NCI-H146 (cell line): ENCODE results near the gene MTHFD1.
"Not testable (repeated sequence)": the region's sequence is repeated elsewhere in the genome, so short reads cannot be mapped to it uniquely, and the experiment has no call there.

Experiments
- DNase-seq: peaks from one replicate; lab custom pipeline; 2025; lab: John Stamatoyannopoulos, UW

The MTHFD1 gene

DNA sequence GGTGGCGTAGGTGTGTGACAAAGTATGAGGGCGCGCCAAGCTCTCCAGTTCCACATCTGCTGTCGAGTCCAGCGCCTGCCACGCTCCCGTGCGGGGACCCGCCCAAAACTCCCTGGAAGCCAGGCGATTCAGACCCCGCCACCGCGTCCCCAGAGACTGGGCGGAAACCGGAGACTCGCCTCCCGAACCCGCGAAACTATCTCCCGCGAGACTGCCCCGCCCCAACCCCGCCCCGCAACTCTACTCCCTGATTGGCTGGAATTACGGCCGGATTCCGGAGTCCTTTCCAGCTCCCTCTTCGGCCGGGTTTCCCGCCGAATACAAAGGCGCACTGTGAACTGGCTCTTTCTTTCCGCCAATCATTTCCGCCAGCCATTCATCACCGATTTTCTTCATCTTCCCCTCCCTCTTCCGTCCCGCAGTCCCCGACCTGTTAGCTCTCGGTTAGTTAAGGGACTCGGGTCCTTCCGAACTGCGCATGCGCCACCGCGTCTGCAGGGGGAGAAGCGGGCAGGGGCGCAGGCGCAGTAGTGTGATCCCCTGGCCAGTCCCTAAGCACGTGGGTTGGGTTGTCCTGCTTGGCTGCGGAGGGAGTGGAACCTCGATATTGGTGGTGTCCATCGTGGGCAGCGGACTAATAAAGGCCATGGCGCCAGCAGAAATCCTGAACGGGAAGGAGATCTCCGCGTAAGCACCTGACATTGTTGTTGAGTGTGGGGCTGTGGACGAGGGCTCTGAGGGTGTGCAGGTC, at the start of gene MTHFD1:
MTHFD1 (plus strand) TSS at position 572 of the 751 bp plus-strand sequence; CDS start at position 647, 75 bp downstream.
- peak; percentile 98 for DNase-seq

GRCh38 chr14:64338616-64339316, 49.4 kb upstream of the MTHFD1 start:
- peak; percentile 98 for DNase-seq

- no peak for DNase-seq
These were observed 47.5 kb upstream of the MTHFD1 start for GRCh38 chr14:64340560-64341196.

DNA sequence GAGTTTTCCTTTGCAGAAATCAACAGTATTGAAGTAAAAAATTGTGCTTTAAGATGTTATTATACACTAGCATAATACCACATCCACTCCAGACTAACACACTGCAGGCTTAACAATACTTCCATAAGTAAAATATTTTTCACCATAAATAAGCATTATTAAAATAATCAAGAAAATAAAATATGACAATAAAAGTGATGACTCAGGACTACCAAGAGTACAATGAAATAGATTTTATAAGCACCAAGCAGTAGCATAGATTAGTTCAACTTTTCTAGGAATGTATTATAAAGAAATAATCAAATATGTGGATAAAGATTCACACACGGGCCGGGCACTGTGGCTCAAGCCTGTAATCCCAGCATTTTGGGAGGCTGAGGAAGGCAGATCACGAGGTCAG, 40.4 kb upstream of the MTHFD1 start:
- DNase-seq: no peak

- DNase-seq: no peak
These were observed 38.2 kb upstream of the MTHFD1 start for GRCh38 chr14:64349741-64350490.

DNA sequence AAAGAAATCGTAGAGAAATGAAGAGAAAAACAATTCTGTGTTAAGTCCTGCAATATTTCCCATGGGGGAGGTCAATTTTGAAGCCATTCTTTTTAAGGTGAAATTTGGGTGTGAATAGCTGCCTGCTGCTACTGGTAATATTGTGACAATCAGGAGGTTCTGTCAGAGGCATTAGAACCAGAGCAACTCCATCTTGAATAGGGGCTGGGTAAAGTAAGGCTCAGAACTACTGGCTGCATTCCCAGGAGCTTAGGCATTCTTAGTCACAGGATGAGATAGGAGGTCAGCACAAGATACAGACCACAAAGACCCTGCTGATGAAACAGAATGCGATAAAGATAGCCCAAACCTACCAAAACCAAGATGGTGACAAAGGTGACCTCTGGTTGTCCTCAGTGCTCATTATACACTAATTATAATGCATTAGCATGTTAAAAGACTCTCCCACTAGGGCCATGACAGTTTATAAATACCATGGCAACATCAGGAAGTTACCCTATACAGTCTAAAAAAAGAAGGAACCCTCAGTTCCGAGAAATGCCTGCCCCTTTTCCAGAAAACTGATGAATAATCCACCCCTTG, 24.8 kb upstream of the MTHFD1 start:
- DNase-seq: no peak

DNA sequence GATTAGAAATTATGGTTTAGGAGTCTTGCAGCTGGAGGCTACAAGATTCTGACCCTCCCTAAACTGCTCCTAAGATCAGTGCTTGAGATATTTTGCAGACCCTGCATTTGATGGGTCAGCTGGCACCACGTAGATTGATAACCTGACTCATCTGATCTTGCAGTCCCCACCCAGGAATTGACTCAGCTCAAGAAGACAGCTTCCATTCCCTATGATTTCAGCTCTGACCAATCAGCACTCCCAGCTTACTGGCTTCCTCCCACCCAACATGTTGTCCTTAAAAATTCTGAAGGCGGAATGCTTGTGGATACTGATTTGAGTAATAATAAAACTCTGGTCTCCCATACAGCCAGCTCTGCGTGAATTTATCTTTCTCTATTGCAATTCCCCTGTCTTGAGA, 23.2 kb upstream of the MTHFD1 start:
- no peak for DNase-seq

DNA sequence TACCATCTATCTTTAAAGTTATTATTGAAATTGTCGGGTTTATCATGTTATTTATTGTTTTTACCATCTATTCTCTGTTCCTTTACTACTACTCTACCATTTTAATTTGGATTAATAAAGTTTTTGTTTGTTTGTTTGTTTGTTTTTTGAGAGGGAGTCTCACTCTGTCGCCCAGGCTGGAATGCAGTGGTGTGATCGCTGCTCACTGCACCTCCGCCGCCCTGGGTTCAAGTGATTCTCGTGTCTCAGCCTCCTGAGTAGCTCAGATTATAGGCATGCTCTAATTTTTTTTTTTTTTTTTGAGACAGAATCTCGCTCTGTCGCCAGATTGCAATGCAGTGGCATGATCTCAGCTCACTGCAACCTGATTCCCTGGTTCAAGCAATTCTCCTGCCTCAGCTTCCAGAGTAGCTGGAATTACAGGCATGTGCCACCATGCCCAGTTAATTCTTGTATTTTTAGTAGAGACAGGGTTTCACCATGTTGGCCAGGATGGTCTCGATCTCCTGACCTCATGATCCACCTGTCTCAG, 22.7 kb upstream of the MTHFD1 start:
- not testable (repeated sequence) for DNase-seq

DNA sequence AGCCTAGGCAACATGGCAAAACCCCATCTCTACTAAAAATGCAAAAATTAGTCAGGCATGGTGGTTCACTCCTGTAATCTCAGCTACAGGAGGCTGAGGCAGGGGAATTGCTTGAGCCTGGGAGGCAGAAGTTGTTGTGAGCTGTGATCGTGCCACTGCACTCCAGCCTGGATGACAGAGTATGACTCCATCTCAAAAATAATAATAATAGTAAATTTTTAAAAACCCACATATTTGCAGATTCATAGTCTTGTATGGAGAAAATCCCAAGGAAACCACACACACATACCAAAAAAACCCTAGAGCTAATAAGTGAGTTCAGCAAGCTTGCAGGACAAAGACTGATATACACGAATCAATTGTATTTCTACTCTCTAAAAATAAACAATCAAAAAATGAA, 19.0 kb upstream of the MTHFD1 start:
- DNase-seq: no peak

DNA sequence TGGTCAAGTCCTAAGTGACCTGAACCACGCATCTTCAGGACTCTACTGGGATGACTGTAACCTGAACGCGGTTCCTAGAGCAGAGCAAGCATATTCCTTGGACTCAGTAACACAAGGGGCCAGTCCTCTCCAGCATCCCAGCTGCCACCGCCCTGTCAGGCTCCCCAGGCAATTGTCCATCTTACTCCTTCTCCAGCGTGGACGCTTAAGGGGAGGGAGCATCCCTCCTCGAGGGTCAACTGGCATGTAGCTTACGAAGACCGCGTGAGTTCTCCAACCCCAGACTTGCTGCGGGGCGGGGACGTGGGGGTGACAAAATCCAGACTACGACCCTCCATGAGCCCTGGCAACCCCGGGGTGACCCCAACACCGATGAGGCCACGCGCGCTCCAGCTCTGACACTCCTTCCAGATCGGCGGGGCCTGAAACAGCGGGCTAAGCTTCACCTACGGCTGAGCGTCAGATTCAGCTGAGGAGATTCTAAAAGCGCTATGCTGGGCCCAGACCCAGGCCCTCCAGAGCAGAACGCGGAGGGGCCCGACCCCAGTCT, 846 bp upstream of the MTHFD1 start:
- peak; percentile 57 for DNase-seq

DNA sequence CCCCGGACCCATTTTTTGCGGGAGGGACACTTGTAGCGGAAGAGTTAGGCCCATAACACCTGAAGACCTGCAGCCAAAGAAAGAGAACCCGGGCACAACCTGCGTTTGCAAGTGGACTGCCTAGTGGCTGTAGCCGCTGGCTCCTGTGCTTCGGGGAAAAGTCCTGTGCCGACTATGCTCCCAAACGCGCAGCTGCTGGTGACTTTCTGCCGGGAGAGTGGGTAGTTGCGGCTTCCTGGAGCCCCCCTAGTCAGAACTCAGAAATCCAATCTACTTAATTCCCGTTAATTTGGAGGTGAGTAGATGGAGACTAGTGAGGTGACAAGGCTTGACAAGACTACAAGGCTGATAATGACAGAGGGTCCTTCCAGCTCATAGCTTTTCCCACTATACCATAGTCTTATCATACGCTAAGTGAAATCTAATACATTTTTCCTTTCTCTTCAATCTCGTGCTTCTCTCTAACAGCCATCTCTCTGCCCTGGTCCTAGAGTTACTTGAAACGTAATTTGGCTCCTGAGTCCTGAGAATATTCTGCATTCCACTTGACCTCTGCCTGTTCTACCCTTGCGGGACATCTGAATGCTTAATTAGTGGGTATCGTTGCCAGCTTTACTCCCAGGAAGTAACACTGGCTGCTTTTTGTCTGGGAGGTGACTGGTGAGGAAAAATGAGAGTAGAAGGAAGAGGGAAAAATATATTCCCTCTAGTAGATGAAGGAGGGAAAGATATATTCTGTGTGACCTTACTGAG, 556 bp downstream of the MTHFD1 start:
- peak; percentile 53 for DNase-seq

DNA sequence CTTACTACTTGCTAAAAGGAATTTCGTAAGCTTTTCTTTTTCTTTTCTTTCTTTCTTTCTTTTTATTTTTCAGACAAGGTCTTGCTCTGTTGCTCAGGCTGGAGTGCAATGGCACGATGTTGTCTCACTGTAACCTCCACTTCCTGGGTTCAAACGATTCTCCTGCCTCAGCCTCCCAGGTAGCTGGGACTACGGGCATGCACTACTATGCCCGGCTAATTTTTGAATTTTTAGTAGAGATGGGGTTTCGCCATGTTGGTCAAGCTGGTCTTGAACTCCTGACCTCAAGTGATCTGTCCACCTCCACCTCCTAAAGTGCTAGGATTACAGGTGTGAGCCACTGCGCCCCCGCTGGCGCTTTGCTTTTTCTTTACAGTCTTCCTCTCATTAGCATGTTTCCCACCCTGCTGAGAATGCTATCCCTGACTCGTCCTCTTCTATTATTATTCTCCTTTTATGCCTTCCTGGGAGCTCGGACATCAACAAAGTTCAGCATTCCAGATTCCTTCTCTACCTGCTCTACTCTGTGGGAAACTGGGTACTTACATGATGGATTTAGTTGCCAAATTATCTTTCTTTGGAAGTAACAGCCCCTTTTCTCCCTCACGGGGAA, 3.1 kb downstream of the MTHFD1 start:
- no peak for DNase-seq

DNA sequence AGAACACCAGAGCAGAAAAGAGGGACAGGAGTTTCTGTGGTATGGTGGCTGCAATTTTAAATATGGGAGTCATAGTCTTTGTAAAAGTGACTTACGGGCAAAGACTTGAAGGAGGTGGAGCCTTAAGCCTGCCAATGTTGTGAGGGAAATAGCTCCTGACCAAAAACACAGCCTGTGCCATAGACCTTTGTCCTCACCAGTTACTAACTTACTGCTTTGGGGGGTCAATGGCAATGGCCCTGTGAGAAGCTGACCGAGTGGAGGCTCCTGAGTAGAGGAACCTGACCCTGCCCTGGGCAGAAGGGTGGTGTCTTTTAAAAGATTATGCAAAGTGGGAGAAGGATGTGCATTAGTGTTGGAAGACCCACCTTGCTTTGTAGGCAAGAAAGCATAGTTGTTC, 3.8 kb downstream of the MTHFD1 start:
- no peak for DNase-seq

GRCh38 chr14:64393189-64393726, 5.1 kb downstream of the MTHFD1 start:
- not testable (repeated sequence) for DNase-seq

DNA sequence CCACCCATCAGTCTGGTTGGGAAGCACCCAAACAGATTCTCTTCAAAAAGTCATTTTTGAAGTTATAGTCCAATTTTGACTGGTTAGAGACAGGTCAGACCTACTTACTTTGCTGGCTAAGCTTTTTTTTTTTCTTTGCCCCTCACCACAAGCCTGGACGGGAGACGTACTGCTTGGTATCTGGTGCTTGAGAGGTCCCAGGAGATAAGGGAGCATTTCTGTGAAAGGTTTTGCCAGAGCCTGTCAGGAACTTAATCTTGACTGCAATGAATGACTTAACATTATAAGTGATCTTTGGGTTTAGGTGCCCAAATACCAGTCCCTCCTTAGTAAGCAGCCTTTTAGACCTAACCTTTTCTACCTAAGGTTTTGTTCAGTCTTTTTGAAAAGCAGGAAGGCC, 6.3 kb downstream of the MTHFD1 start:
- DNase-seq: no peak

- no peak for DNase-seq
These were observed 7.0 kb downstream of the MTHFD1 start for GRCh38 chr14:64394977-64395633.

DNA sequence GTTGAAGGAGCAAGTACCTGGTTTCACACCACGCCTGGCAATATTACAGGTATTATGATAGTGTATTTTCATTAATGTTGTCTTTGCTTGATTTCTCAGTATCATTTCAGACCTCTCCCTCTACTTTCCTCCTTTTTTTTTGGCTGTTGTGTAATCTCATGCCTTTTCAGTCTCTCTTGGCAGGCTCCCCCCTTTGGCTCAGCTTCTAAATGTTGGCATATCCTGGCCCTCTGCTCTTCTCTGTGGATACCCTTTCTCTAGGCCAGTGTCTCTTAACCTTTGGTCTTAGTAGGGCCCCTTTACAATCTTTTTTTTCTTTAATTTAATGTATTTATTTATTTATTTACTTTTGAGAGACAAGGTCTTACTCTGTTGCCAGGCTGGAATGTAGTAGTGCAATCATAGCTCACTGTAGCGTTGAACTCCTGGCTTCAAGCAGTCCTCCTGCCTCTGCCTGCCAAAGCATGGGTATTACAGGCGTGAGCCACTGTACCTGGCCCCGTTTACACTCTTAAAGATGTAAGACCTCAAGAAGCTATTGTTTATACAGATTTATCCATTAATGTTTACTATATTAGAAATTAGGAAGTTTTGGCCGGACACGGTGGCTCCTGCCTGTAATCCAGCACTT, 12.8 kb downstream of the MTHFD1 start:
- no peak for DNase-seq

- DNase-seq: no peak
These were observed 13.8 kb downstream of the MTHFD1 start for GRCh38 chr14:64401949-64402348.

DNA sequence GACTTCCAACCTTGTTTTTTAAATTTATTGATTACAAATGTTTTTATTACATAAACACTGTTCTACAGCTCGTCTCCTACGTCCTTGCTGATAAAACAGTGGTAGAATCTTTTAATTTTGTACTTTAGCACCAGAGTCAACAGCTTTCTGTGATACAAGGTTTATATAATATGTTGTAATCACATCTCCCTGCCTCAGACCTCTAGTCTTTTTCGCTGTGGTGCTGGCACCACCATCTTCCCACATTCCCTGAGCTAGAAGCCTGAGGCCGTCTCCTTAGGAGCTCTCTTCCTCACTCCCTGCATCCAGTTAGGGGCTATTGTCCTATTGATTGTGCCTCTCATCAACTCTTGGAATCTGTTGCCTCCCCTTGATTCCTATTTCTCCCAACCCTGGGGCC, 17.1 kb downstream of the MTHFD1 start:
- DNase-seq: no peak
